ENCODE data around the gene MAMSTR.
"Not testable (repeated sequence)": the region's sequence is repeated elsewhere in the genome, so short reads cannot be mapped to it uniquely, and the experiment has no call there.

DNA sequence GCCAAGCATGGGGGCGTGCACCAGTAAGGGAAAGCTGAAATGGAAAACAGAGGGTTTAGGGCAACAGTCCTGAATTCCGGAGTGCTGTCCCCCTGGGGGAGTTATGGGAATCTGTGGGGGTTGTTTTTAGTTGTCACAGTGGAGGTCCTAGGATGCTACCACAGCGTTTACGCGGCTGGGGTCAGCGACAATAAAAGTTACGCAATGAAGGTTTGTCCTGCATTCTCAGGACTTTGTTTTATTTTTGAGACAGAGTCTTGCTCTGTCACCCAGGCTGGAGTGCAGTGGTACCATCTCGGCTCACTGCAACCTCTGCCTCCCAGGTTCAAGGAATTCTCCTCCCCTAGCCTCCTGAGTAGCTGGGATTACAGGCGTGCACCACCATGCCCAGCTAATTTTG, 25.9 kb downstream of the MAMSTR start:
- TF ChIP-seq, protein P1, sequence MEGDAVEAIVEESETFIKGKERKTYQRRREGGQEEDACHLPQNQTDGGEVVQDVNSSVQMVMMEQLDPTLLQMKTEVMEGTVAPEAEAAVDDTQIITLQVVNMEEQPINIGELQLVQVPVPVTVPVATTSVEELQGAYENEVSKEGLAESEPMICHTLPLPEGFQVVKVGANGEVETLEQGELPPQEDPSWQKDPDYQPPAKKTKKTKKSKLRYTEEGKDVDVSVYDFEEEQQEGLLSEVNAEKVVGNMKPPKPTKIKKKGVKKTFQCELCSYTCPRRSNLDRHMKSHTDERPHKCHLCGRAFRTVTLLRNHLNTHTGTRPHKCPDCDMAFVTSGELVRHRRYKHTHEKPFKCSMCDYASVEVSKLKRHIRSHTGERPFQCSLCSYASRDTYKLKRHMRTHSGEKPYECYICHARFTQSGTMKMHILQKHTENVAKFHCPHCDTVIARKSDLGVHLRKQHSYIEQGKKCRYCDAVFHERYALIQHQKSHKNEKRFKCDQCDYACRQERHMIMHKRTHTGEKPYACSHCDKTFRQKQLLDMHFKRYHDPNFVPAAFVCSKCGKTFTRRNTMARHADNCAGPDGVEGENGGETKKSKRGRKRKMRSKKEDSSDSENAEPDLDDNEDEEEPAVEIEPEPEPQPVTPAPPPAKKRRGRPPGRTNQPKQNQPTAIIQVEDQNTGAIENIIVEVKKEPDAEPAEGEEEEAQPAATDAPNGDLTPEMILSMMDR (IDR thresholded peaks at IDR 0.05) = not testable (repeated sequence)
- TF ChIP-seq POLR2A, EP300 (IDR thresholded peaks at IDR 0.05): not testable (repeated sequence)

All from ovary (tissue), 3 donors.